CD14-positive monocyte (primary cell): ENCODE data around the gene MLLT3. TPM values are rescaled to one million over a fixed set of nuclear protein-coding genes. Genes with fewer than 3 reads are reported as not detected.

Source experiments
- DNase-seq, 3 donors: peaks; one replicate each; pipeline ENCODE4 v3.0.0-alpha.2; 2011 to 2022
- H2AFZ ChIP-seq: 2 replicates; pipeline ENCODE4 v1.6.0; 2012; ENCODE audit warnings: mild to moderate bottlenecking, low read depth, low read length, inconsistent platforms; ENCODE audit not compliant: insufficient read depth, poor library complexity, severe bottlenecking
- H3K27ac ChIP-seq, 2 donors: 1 replicate in 1 of 2; 2 replicates in 1 of 2; pipeline ENCODE4 v1.5.1; 2012 to 2013; ENCODE audit warnings: low read length in 2 of 2, control low read depth in 1 of 2, inconsistent platforms in 1 of 2, low read depth in 1 of 2, mild to moderate bottlenecking in 1 of 2
- H3K27me3 ChIP-seq, 2 donors: one replicate each; pipeline versions ENCODE4 v1.6.0 to v1.6.1; 2011 to 2013; ENCODE audit warnings: low read length in 2 of 2; ENCODE audit not compliant: control insufficient read depth in 2 of 2, insufficient read depth in 2 of 2
- H3K36me3 ChIP-seq, 2 donors: replicated peaks in 1 of 2; 1 replicate in 1 of 2; 2 replicates in 1 of 2; pipeline versions ENCODE4 v1.5.1 to v1.6.1; 2012 to 2013; ENCODE audit warnings: low read length in 2 of 2, control low read depth in 1 of 2, inconsistent platforms in 1 of 2, mild to moderate bottlenecking in 1 of 2; ENCODE audit not compliant: insufficient read depth in 2 of 2, control insufficient read depth in 1 of 2
- H3K4me1 ChIP-seq, 2 donors: 1 replicate in 1 of 2; 2 replicates in 1 of 2; pipeline versions ENCODE4 v1.5.1 to v1.6.1; 2012 to 2013; ENCODE audit warnings: low read length in 2 of 2, control low read depth in 1 of 2, inconsistent platforms in 1 of 2, mild to moderate bottlenecking in 1 of 2, moderate library complexity in 1 of 2; ENCODE audit not compliant: insufficient read depth in 2 of 2, control insufficient read depth in 1 of 2
- H3K4me2 ChIP-seq: replicated peaks from 2 replicates; pipeline ENCODE3; 2012; ENCODE audit warnings: low read length, moderate library complexity, mild to moderate bottlenecking; ENCODE audit not compliant: poor library complexity, severe bottlenecking; ENCODE audit errors: extremely low read depth
- H3K4me3 ChIP-seq, 3 experiments: fragments of 200-600 bp in 1 of 3; sonication (generic) in 1 of 3; replicated peaks in 1 of 3; 1 replicate in 2 of 3; 2 replicates in 1 of 3; pipeline ENCODE4 v1.5.1; 2011 to 2013; ENCODE audit warnings: low read length in 3 of 3, mild to moderate bottlenecking in 3 of 3, control low read depth in 2 of 3, low read depth in 2 of 3, inconsistent platforms in 1 of 3, moderate library complexity in 1 of 3
- H3K79me2 ChIP-seq: 2 replicates; pipeline ENCODE4 v1.6.0; 2012; ENCODE audit warnings: mild to moderate bottlenecking, control low read depth, inconsistent platforms, low read length, moderate library complexity; ENCODE audit not compliant: insufficient read depth
- H3K9ac ChIP-seq: 2 replicates; pipeline ENCODE4 v1.6.0; 2017; ENCODE audit warnings: low read length, mild to moderate bottlenecking; ENCODE audit not compliant: insufficient read depth, poor library complexity, severe bottlenecking
- H3K9me3 ChIP-seq, 2 donors: replicated peaks in 1 of 2; 1 replicate in 1 of 2; 2 replicates in 1 of 2; pipeline versions ENCODE4 v1.5.1 to v1.6.1; 2012 to 2013; ENCODE audit warnings: low read length in 2 of 2, control low read depth in 1 of 2; ENCODE audit not compliant: control insufficient read depth in 1 of 2, insufficient read depth in 1 of 2
- H4K20me1 ChIP-seq: 2 replicates; pipeline ENCODE4 v1.6.0; 2012; ENCODE audit warnings: mild to moderate bottlenecking, low read length, control low read depth, moderate library complexity; ENCODE audit not compliant: insufficient read depth
- H3K27ac Mint-ChIP-seq, 7 donors: one replicate each; pipeline ENCODE4 v1.8.0; 2020; ENCODE audit warnings: mild to moderate bottlenecking in 7 of 7, mixed read lengths in 7 of 7, moderate library complexity in 6 of 7, inconsistent platforms in 2 of 7
- H3K27me3 Mint-ChIP-seq, 3 donors: one replicate each; pipeline ENCODE4 v1.8.0; 2021 to 2022; ENCODE audit warnings: low read depth in 3 of 3, mild to moderate bottlenecking in 3 of 3, mixed read lengths in 3 of 3, moderate library complexity in 3 of 3, inconsistent platforms in 1 of 3
- H3K36me3 Mint-ChIP-seq, 2 donors: one replicate each; pipeline ENCODE4 v1.8.0; 2020; ENCODE audit warnings: mixed read lengths in 2 of 2, inconsistent platforms in 1 of 2, mild to moderate bottlenecking in 1 of 2
- H3K4me1 Mint-ChIP-seq: one replicate; pipeline ENCODE4 v1.8.0; 2020; ENCODE audit warnings: mild to moderate bottlenecking, mixed read lengths
- H3K4me3 Mint-ChIP-seq, 2 donors: one replicate each; pipeline ENCODE4 v1.8.0; 2020; ENCODE audit warnings: mild to moderate bottlenecking in 2 of 2, mixed read lengths in 2 of 2, moderate library complexity in 1 of 2
- H3K9me3 Mint-ChIP-seq, 7 donors: one replicate each; pipeline ENCODE4 v1.8.0; 2020 to 2022; ENCODE audit warnings: mixed read lengths in 7 of 7, mild to moderate bottlenecking in 6 of 7, moderate library complexity in 6 of 7, inconsistent platforms in 2 of 7
- WGBS: methylation state at CpG from one replicate; pipeline ENCODE4 v1.1.5; 2013; ENCODE audit warnings: missing lambda C conversion rate; ENCODE audit not compliant: insufficient coverage; 5-methylcytosine and 5-hydroxymethylcytosine counted together
- intact Hi-C, 2 donors: fragments of 100-400 bp; cut with micrococcal nuclease; formaldehyde crosslinking; loops; one replicate each; pipeline versions ENCODE4 v1.15.0 to v1.15.1; 2023
- polyA plus RNA-seq, 3 donors: library from polyadenylated mRNA; depleted of rRNA in 1 of 3; unstranded in 2 of 3; stranded (reverse) in 1 of 3; fragments of 300-500 nt in 2 of 3; fragments of >200 nt in 1 of 3; fragmentation: Illumina TruSeq in 2 of 3; gene quantifications; 1 replicate in 2 of 3; 2 replicates in 1 of 3; pipeline ENCODE4 v1.2.3, GENCODE V29; 2012 to 2021
- TF ChIP-seq, protein P1 (sequence below): fragments of 200-600 bp; IDR thresholded peaks from one replicate; pipeline ENCODE4 v1.8.0; 2022; ENCODE audit warnings: antibody characterized with exemption, mild to moderate bottlenecking

Gene MLLT3
- polyA plus RNA-seq, 3 donors: 0.81 to 2.3 (median 1.5) TPM

DNA sequence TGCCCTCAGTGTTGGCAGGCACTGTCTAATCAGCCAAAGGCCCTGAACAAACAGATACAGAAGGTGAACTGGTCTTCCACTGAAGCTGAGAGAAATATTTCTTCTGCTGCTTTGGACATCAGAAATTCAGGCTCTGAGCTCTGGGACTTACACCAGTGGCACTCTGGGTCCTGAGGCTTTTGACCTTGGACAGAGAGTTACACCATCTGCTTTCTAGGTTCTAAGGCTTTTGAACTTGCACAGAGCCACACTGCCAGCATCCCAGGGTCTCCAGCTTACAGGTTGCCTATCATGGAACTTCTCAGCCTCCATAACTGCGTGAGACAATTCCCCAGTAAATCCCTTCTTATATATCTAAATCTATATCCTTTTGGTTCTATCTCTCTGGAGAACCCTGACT is 326.7 kb downstream of the MLLT3 start:
- no peaks in the 10 kb centered on the region for H3K9me3 ChIP-seq
- no peaks in the 10 kb centered on the region for H3K4me1 ChIP-seq
- no peak overlapping the region for H3K4me3 ChIP-seq
- H3K4me3 Mint-ChIP-seq: no peak overlapping the region
- intact Hi-C loops: no loop called here
- no peak overlapping the region for H2AFZ ChIP-seq
- H3K4me1 Mint-ChIP-seq: no peaks in the 10 kb centered on the region
- H3K9ac ChIP-seq: no peak overlapping the region
- H3K9me3 Mint-ChIP-seq: peaks cover 0 to 7% (median 3%) of the 10 kb centered on the region in 7 donors
- no peak overlapping the region for H3K27ac ChIP-seq
- no peaks in the 10 kb centered on the region for H3K36me3 ChIP-seq
- peaks cover 0 to 2% of the 10 kb centered on the region in 2 donors for H3K27me3 ChIP-seq
- peaks cover 0 to 2% (median 0%) of the 10 kb centered on the region in 3 donors for H3K27me3 Mint-ChIP-seq
- no CpG with 5 or more reads among the region's 1 CpG for WGBS
- no peaks in the 10 kb centered on the region for H3K36me3 Mint-ChIP-seq
- TF ChIP-seq, protein P1, sequence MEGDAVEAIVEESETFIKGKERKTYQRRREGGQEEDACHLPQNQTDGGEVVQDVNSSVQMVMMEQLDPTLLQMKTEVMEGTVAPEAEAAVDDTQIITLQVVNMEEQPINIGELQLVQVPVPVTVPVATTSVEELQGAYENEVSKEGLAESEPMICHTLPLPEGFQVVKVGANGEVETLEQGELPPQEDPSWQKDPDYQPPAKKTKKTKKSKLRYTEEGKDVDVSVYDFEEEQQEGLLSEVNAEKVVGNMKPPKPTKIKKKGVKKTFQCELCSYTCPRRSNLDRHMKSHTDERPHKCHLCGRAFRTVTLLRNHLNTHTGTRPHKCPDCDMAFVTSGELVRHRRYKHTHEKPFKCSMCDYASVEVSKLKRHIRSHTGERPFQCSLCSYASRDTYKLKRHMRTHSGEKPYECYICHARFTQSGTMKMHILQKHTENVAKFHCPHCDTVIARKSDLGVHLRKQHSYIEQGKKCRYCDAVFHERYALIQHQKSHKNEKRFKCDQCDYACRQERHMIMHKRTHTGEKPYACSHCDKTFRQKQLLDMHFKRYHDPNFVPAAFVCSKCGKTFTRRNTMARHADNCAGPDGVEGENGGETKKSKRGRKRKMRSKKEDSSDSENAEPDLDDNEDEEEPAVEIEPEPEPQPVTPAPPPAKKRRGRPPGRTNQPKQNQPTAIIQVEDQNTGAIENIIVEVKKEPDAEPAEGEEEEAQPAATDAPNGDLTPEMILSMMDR: no peak
- no peak for DNase-seq
- no peaks in the 10 kb centered on the region for H4K20me1 ChIP-seq
- no peak overlapping the region for H3K27ac Mint-ChIP-seq
- no peak overlapping the region for H3K4me2 ChIP-seq
- H3K79me2 ChIP-seq: no peaks in the 10 kb centered on the region

GRCh38 chr9:20294046-20294750 is 328.1 kb downstream of the MLLT3 start:
- H3K4me1 ChIP-seq: no peaks in the 10 kb centered on the region
- H3K9me3 ChIP-seq: no peaks in the 10 kb centered on the region
- no peak overlapping the region for H3K4me2 ChIP-seq
- H3K36me3 Mint-ChIP-seq: no peaks in the 10 kb centered on the region
- H3K9ac ChIP-seq: no peak overlapping the region
- H3K79me2 ChIP-seq: no peaks in the 10 kb centered on the region
- peaks cover 0 to 12% (median 3%) of the 10 kb centered on the region in 7 donors for H3K9me3 Mint-ChIP-seq
- no peaks in the 10 kb centered on the region for H3K27me3 Mint-ChIP-seq
- no peaks in the 10 kb centered on the region for H3K36me3 ChIP-seq
- H3K4me3 ChIP-seq: no peak overlapping the region
- no peak overlapping the region for H3K4me3 Mint-ChIP-seq
- no peaks in the 10 kb centered on the region for H3K4me1 Mint-ChIP-seq
- no peak overlapping the region for H3K27ac Mint-ChIP-seq
- intact Hi-C loops: no loop called here
- 96% methylated on average over 4 of the region's 6 CpGs for WGBS
- no peak overlapping the region for H2AFZ ChIP-seq
- H4K20me1 ChIP-seq: no peaks in the 10 kb centered on the region
- no peak overlapping the region for H3K27ac ChIP-seq
- TF ChIP-seq, protein P1: no peak
- peaks cover 0 to 2% of the 10 kb centered on the region in 2 donors for H3K27me3 ChIP-seq
- no peak for DNase-seq
